Hepatocyte (in vitro differentiated cells): ENCODE data around the gene LEKR1. TPM values are rescaled to one million over a fixed set of nuclear protein-coding genes. Genes with fewer than 3 reads are reported as not detected.

Source experiments
- DNase-seq: peaks from one replicate; pipeline ENCODE4 v3.0.0-alpha.2; 2016; ENCODE audit warnings: low spot score
- H2AFZ ChIP-seq: fragments of 200-600 bp; sonication (generic); 2 replicates; pipeline ENCODE4 v1.6.0; 2016; ENCODE audit warnings: antibody characterized with exemption, mild to moderate bottlenecking
- H3K27ac ChIP-seq: fragments of 200-600 bp; sonication (generic); 2 replicates; pipeline ENCODE4 v1.5.1; 2016; ENCODE audit warnings: mild to moderate bottlenecking
- H3K27me3 ChIP-seq: fragments of 200-600 bp; sonication (generic); 2 replicates; pipeline ENCODE4 v1.6.1; 2016
- H3K36me3 ChIP-seq: fragments of 200-600 bp; sonication (generic); replicated peaks from 2 replicates; pipeline ENCODE4 v1.5.1; 2016; ENCODE audit warnings: low read depth; ENCODE audit not compliant: insufficient read depth
- H3K4me1 ChIP-seq: fragments of 200-600 bp; sonication (generic); 2 replicates; pipeline ENCODE4 v1.5.1; 2016; ENCODE audit warnings: mild to moderate bottlenecking, moderate library complexity; ENCODE audit not compliant: insufficient read depth
- H3K4me2 ChIP-seq: fragments of 200-600 bp; sonication (generic); 2 replicates; pipeline ENCODE4 v1.6.0; 2016
- H3K4me3 ChIP-seq: fragments of 200-600 bp; sonication (generic); 2 replicates; pipeline ENCODE4 v1.5.1; 2016; ENCODE audit warnings: mild to moderate bottlenecking
- H3K79me2 ChIP-seq: fragments of 200-600 bp; sonication (generic); 2 replicates; pipeline ENCODE4 v1.6.0; 2017; ENCODE audit warnings: mild to moderate bottlenecking
- H3K9me2 ChIP-seq: fragments of 200-600 bp; sonication (generic); replicated peaks from 2 replicates; pipeline ENCODE4 v1.6.0; 2017; ENCODE audit warnings: mild to moderate bottlenecking; ENCODE audit not compliant: insufficient read depth
- H3K9me3 ChIP-seq: fragments of 200-600 bp; sonication (generic); 2 replicates; pipeline ENCODE4 v1.5.1; 2016; ENCODE audit warnings: low read depth, mild to moderate bottlenecking
- H4K20me1 ChIP-seq: fragments of 200-600 bp; sonication (generic); 2 replicates; pipeline ENCODE4 v1.6.0; 2016; ENCODE audit warnings: mild to moderate bottlenecking; ENCODE audit not compliant: insufficient read depth, poor library complexity, severe bottlenecking
- EZH2 ChIP-seq: fragments of 200-600 bp; sonication (generic); IDR thresholded peaks from 2 replicates; pipeline ENCODE4 v1.6.1; 2016; ENCODE audit warnings: antibody characterized with exemption, mild to moderate bottlenecking, borderline replicate concordance
- EZH2phosphoT487 ChIP-seq: fragments of 200-600 bp; sonication (generic); IDR thresholded peaks from one replicate; pipeline ENCODE4 v1.6.1; 2018; ENCODE audit warnings: antibody characterized with exemption, mild to moderate bottlenecking, low read depth, moderate library complexity; ENCODE audit not compliant: unreplicated experiment, severe bottlenecking
- WGBS: methylation state at CpG from one replicate; pipeline ENCODE4 v1.1.6; 2016; ENCODE audit warnings: low lambda C conversion rate; ENCODE audit errors: missing lambda C conversion rate; 5-methylcytosine and 5-hydroxymethylcytosine counted together
- polyA plus RNA-seq: library from polyadenylated mRNA; unstranded; fragments of >200 nt; fragmentation: Nextera tagmentation; extraction: Ambion mirVana; gene quantifications from 2 replicates; pipeline ENCODE4 v1.2.1, GENCODE V29; 2016
- total RNA-seq: library from RNA; depleted of rRNA; stranded (reverse); fragments of >200 nt; gene quantifications from 2 replicates; pipeline ENCODE4 v1.2.3, GENCODE V29; 2014
- TF ChIP-seq, protein P1 (sequence below): fragments of 200-600 bp; sonication (generic); IDR thresholded peaks from 2 replicates; pipeline ENCODE4 v1.5.1; 2016; ENCODE audit warnings: antibody characterized with exemption, mild to moderate bottlenecking; ENCODE audit not compliant: poor library complexity

The LEKR1 gene
- total and polyA plus RNA-seq, 2 experiments from 2014 or later = 1.1 to 2.1 TPM

DNA sequence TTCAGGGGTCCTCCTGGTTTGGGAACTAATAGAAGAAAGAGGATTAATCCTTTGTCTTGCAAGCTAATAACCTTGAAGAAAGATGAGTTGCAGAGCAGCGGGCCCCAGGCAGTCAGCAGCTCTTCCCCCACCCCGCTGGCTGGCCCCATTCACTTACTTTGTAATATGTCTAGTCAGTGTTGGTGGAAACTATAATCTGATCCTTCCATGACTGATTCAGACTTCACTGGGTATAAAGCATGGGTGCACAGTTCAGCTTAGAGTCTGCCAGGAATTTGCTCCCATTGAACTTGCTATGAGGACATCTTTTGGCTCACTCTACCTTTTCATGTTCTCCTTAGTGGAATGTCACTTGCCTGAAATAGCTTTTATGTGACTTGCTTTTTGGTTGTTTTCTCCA, 216.1 kb downstream of the LEKR1 start:
- 90% methylated on average over 2 of the region's 2 CpGs for WGBS

DNA sequence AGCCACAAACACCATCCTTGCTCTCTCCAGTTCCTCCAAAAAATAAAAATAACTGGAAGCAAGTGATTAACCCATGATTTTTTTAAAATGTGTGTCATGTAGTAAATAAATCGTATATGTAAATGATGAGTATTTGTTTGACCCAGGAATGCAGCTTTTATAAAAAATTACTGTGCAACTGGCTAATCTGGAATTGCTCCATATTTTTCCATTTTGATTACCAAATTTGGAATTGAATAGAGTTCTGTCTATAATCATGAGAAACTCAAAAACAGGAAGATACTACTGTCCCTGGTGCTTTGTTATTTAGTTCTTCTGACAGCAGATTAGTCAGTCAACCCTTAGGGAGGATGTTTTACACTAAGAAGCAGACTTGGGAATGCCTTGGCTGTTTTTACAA, 217.6 kb downstream of the LEKR1 start:
- Histone ChIP-seq H3K79me2 (no peaks in the 10 kb centered on the region), H3K4me2 (no peak overlapping the region), H4K20me1 (no peaks in the 10 kb centered on the region), H3K9me3 (no peaks in the 10 kb centered on the region), H3K27ac (no peak overlapping the region), H2AFZ (no peak overlapping the region), H3K4me1 (no peaks in the 10 kb centered on the region), H3K4me3 (no peak overlapping the region), H3K9me2 (no peaks in the 10 kb centered on the region), H3K36me3 (no peaks in the 10 kb centered on the region), H3K27me3 (no peaks in the 10 kb centered on the region)
- no peak for DNase-seq
- no peak for TF ChIP-seq EZH2
- TF ChIP-seq EZH2phosphoT487 = no peak
- TF ChIP-seq, protein P1, sequence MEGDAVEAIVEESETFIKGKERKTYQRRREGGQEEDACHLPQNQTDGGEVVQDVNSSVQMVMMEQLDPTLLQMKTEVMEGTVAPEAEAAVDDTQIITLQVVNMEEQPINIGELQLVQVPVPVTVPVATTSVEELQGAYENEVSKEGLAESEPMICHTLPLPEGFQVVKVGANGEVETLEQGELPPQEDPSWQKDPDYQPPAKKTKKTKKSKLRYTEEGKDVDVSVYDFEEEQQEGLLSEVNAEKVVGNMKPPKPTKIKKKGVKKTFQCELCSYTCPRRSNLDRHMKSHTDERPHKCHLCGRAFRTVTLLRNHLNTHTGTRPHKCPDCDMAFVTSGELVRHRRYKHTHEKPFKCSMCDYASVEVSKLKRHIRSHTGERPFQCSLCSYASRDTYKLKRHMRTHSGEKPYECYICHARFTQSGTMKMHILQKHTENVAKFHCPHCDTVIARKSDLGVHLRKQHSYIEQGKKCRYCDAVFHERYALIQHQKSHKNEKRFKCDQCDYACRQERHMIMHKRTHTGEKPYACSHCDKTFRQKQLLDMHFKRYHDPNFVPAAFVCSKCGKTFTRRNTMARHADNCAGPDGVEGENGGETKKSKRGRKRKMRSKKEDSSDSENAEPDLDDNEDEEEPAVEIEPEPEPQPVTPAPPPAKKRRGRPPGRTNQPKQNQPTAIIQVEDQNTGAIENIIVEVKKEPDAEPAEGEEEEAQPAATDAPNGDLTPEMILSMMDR = no peak
- 86% methylated on average over 1 of the region's 1 CpG for WGBS

More for the DNA sequence above, 216.1 kb downstream of the LEKR1 start:
- Histone ChIP-seq H3K79me2 (no peaks in the 10 kb centered on the region), H3K4me3 (no peak overlapping the region), H3K4me2 (no peak overlapping the region), H2AFZ (no peak overlapping the region), H4K20me1 (no peaks in the 10 kb centered on the region), H3K36me3 (no peaks in the 10 kb centered on the region), H3K27me3 (no peaks in the 10 kb centered on the region), H3K4me1 (no peaks in the 10 kb centered on the region), H3K9me3 (no peaks in the 10 kb centered on the region), H3K9me2 (no peaks in the 10 kb centered on the region), H3K27ac (no peak overlapping the region)
- no peak for DNase-seq
- TF ChIP-seq, protein P1 = no peak
- TF ChIP-seq EZH2 = no peak
- TF ChIP-seq EZH2phosphoT487 = no peak

DNA sequence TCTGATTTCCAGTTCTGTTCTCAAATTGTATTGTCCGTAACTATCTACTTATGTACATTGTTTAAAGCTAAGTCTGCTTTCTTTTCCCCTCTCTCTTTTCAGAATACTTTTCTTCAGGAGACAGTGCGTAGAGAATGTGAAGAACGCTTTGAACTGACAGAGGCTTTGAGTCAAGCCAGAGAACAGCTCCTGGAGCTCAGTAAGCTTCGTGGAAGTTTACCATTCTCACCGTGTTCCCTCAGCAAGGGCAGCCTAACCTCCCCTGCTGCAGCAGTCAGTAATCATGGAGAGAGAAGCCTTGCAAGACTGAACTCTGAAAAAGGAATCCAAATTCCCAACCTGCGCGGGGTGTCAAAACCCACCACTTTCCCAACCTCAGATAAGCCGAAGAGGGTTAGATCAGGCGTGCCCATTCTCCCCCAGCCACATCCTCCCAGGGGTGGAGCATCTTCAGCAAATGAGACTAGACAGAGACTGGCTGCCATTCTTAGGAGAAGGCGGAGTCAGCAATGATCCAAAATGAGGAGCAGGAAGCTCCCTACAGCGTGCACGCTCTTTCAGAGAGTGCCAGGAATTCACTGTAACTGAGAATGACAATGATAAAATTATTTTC, 219.2 kb downstream of the LEKR1 start:
- Histone ChIP-seq H3K4me1 (no peaks in the 10 kb centered on the region), H2AFZ (peak overlapping the region; percentile 10), H3K27me3 (no peaks in the 10 kb centered on the region), H3K9me3 (no peaks in the 10 kb centered on the region), H4K20me1 (no peaks in the 10 kb centered on the region), H3K79me2 (no peaks in the 10 kb centered on the region), H3K4me2 (peak overlapping the region; percentile 65), H3K36me3 (no peaks in the 10 kb centered on the region), H3K4me3 (no peak overlapping the region), H3K27ac (peak overlapping the region; percentile 6), H3K9me2 (no peaks in the 10 kb centered on the region)
- TF ChIP-seq, protein P1 = no peak
- no peak for TF ChIP-seq EZH2
- no peak for TF ChIP-seq EZH2phosphoT487
- DNase-seq = peak; percentile 18
- WGBS = 48% methylated on average over 12 of the region's 12 CpGs
